Measurements from ENCODE around the gene SAFB. TPM values are rescaled to one million over a fixed set of nuclear protein-coding genes. Genes with fewer than 3 reads are reported as not detected.

The SAFB gene
- total RNA-seq (2014; rRNA removed; shearing (Covaris generic)) (68.9 and 79.4 TPM in 2 replicates), total RNA-seq (2022) (172 and 177 TPM in 2 replicates), Bru-seq, nascent RNA (percentile 89 among the genes with signal in this experiment), BruChase-seq, experiment 1, labeled RNA remaining after a 6-hour chase (percentile 93 among the genes with signal in this experiment), BruChase-seq, experiment 2, labeled RNA remaining after a 2-hour chase (percentile 92 among the genes with signal in this experiment)
- long read RNA-seq, transcript SAFB-205 (21 exons, 2,842 nt): minor isoform, 189 of 657 reads
- long read RNA-seq, transcript SAFB-201 (21 exons, 3,042 nt): minor isoform, 65 of 657 reads
- long read RNA-seq, transcript SAFB-211 (21 exons, 3,014 nt): major isoform, 226 of 657 reads
- long read RNA-seq, partial matches to known transcripts: 27 of 657 reads
- long read RNA-seq, other reads (novel, unspliced or antisense): 150 of 657 reads

DNA sequence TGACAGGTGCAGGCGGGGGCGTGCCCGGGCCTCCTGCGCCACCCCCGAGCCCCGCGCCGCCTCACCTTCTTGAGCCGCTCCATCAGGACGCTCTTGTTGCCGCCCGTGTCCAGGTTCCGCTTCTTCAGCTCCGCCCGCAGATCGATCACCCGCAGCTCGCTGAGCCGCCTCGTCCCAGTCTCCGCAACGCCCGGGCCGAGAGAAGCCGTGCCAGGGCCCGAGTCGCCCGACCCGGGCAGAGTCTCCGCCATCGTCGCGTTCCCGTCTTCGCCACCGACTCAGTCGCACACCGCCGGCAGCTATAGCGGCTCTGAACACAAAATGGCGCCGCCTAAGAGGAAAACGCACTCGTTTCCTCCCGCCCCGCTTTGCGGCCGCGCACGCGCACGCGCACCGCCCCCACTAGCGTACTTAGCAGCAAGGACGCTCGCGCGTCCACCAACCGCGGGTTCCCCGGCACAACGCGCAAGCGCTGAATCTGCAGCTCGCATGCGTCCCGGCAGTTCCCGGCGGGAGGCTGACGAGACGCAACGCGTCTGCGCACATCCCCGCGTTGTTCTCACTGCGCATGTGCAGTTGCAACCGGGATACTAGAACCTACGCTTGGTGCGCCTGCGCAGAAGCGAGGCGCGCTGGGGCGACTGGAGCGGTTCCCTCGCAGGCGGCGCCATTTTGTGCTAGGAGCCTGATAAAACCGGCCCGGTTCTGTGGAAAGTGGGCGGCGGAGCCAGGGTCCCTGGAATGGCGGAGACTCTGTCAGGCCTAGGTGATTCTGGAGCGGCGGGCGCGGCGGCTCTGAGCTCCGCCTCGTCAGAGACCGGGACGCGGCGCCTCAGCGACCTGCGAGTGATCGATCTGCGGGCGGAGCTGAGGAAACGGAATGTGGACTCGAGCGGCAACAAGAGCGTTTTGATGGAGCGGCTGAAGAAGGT, at the start of gene SAFB, which contains the start of gene SAFB2:
TSS of gene SAFB (plus strand) at position 619 of the 932 bp plus-strand sequence. CDS start at position 742, 123 bp downstream.
TSS of gene SAFB2 (minus strand) at position 312 of the 932 bp plus-strand sequence. CDS start at position 251, 61 bp downstream.
- H3K4me1 ChIP-seq (ENCODE audit: insufficient read depth, low read length, poor library complexity, severe bottlenecking): peaks cover 52% of the 10 kb centered on the region
- TF ChIP-seq, protein P1, sequence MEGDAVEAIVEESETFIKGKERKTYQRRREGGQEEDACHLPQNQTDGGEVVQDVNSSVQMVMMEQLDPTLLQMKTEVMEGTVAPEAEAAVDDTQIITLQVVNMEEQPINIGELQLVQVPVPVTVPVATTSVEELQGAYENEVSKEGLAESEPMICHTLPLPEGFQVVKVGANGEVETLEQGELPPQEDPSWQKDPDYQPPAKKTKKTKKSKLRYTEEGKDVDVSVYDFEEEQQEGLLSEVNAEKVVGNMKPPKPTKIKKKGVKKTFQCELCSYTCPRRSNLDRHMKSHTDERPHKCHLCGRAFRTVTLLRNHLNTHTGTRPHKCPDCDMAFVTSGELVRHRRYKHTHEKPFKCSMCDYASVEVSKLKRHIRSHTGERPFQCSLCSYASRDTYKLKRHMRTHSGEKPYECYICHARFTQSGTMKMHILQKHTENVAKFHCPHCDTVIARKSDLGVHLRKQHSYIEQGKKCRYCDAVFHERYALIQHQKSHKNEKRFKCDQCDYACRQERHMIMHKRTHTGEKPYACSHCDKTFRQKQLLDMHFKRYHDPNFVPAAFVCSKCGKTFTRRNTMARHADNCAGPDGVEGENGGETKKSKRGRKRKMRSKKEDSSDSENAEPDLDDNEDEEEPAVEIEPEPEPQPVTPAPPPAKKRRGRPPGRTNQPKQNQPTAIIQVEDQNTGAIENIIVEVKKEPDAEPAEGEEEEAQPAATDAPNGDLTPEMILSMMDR (conservative IDR thresholded peaks at IDR 0.05; ENCODE audit: low read length): no peak
- TF ChIP-seq EZH2phosphoT487 (IDR thresholded peaks at IDR 0.05; ENCODE audit: borderline replicate concordance, low read depth, low read length): no peak
- DNase-seq (ENCODE audit: low spot score): peak; percentile 100
- no peaks in the 10 kb centered on the region for H3K9me3 ChIP-seq (ENCODE audit: low read length)
- peak within 1 kb of the TSS; percentile 99 for H3K4me2 ChIP-seq (ENCODE audit: low read length)
- H3K9me2 ChIP-seq (ENCODE audit: insufficient read depth, low read length): no peaks in the 10 kb centered on the region
- intact Hi-C loops (cut with micrococcal nuclease; ENCODE audit: unreplicated experiment): loop anchor here (2.0 to 10.0 kb wide), 4 partner anchors 58 to 352 kb away; partner anchors contain the start of genes DUS3L, HSD11B1L, MICOS13 and RANBP3
- POLR2A ChIA-PET: interaction anchor here (0.5 to 1.3 kb wide), 7 partner anchors 10 to 1828 kb away, joined by 3 to 5 read pairs (median 3); partner anchors contain the start of gene RPL36
- H4K20me1 ChIP-seq (ENCODE audit: insufficient read depth, low read length): peaks cover 51% of the 10 kb centered on the region
- H3K79me2 ChIP-seq (ENCODE audit: insufficient read depth, low read depth, low read length): peaks cover 96% of the 10 kb centered on the region
- peak within 1 kb of the TSS; percentile 24; the same call in 1 of the 2 replicates for H2AFZ ChIP-seq (ENCODE audit: low read length)
- H3K4me3 ChIP-seq (ENCODE audit: low read depth, low read length, poor library complexity, severe bottlenecking): peak within 1 kb of the TSS; percentile 95
- H3K36me3 ChIP-seq (ENCODE audit: insufficient read depth, low read length): peaks cover 84% of the 10 kb centered on the region
- H3K27ac ChIP-seq (ENCODE audit: low read depth, low read length, poor library complexity, severe bottlenecking): peak within 1 kb of the TSS; percentile 80
- CTCF ChIA-PET (ENCODE audit: unreplicated experiment): interaction anchor here (0.6 kb wide), 1 partner anchor 950 kb away, joined by 4 read pairs; no protein-coding TSS in a partner anchor
- no TSS peak for BruUV-seq (replicated peaks)

DNA sequence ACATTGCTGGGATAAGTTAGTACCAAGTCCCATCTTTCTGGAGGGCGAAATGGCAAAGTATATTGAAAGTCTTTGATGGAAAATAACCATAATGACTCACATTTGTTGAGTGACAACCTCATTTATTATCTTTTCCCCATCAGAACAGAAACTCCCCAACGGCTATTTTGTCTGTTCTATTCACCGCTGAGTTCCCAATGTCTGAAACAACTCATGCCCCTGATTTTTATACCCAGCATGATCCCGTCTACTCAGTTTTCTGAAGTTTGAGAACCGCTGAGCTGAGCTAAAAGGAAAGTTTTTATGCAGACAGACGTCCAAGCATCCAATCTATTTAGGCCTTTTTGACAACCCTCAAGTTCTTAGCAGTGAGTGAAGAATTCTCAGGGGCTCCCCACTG, 47.3 kb upstream of the SAFB start:
- CTCF ChIA-PET (ENCODE audit: unreplicated experiment): no interaction called here
- no peak overlapping the region for H3K4me2 ChIP-seq (ENCODE audit: low read length)
- no peak for TF ChIP-seq EZH2phosphoT487 (IDR thresholded peaks at IDR 0.05; ENCODE audit: borderline replicate concordance, low read depth, low read length)
- TF ChIP-seq, protein P1 (conservative IDR thresholded peaks at IDR 0.05; ENCODE audit: low read length): no peak

More for the DNA sequence above, 47.3 kb upstream of the SAFB start:
- H3K4me3 ChIP-seq (ENCODE audit: low read depth, low read length, poor library complexity, severe bottlenecking): no peak overlapping the region
- intact Hi-C loops (cut with micrococcal nuclease; ENCODE audit: unreplicated experiment): no loop called here
- no peaks in the 10 kb centered on the region for H4K20me1 ChIP-seq (ENCODE audit: insufficient read depth, low read length)
- H3K79me2 ChIP-seq (ENCODE audit: insufficient read depth, low read depth, low read length): no peaks in the 10 kb centered on the region
- POLR2A ChIA-PET: no interaction called here
- no TSS peak for BruUV-seq (replicated peaks)
- H3K36me3 ChIP-seq (ENCODE audit: insufficient read depth, low read length): no peaks in the 10 kb centered on the region
- H3K4me1 ChIP-seq (ENCODE audit: insufficient read depth, low read length, poor library complexity, severe bottlenecking): no peaks in the 10 kb centered on the region
- H3K9me3 ChIP-seq (ENCODE audit: low read length): no peaks in the 10 kb centered on the region
- H3K27ac ChIP-seq (ENCODE audit: low read depth, low read length, poor library complexity, severe bottlenecking): no peak overlapping the region
- H2AFZ ChIP-seq (ENCODE audit: low read length): no peak overlapping the region
- no peaks in the 10 kb centered on the region for H3K9me2 ChIP-seq (ENCODE audit: insufficient read depth, low read length)
- no peak for DNase-seq (ENCODE audit: low spot score)

Measured in OCI-LY7 (cell line).